HG02763 (cell line): Measurements from ENCODE around the gene SCAF4.

Experiments
- ATAC-seq: cut with Tn5 transposase; IDR thresholded peaks from one replicate; pipeline ENCODE4 v1.9.1; 2021; ENCODE audit warnings: mild to moderate bottlenecking, moderate library complexity; ENCODE audit not compliant: unreplicated experiment

SCAF4 gene

DNA sequence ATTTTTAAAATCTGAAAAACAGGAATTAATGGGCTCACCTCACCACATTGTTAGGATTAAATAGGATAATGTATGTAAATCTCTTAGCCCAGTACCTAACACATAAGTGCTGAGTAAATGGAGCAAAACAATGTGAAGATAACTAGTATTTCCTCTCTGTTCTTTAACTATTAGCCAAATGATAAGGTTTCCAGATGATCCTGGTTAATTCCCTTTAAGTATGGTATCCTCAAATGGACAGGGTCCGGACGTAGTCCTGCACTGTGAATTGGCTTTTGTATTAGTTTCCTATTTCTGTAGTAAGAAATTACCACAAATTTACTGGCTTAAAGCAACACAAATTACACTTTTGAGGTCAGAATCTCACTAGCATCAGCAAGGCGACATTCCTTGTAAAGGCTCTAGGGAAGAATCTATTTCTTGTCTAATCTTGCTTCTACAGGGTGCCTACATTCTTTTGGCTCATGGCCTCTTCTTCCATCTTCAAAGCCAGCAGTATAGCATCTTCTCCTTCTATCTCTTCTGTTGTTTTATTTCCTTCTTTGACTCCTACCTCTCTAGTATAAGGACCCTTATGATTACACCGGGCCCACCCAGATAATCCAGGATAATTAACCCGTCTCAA, 17.1 kb downstream of the SCAF4 start:
- no peak for ATAC-seq

DNA sequence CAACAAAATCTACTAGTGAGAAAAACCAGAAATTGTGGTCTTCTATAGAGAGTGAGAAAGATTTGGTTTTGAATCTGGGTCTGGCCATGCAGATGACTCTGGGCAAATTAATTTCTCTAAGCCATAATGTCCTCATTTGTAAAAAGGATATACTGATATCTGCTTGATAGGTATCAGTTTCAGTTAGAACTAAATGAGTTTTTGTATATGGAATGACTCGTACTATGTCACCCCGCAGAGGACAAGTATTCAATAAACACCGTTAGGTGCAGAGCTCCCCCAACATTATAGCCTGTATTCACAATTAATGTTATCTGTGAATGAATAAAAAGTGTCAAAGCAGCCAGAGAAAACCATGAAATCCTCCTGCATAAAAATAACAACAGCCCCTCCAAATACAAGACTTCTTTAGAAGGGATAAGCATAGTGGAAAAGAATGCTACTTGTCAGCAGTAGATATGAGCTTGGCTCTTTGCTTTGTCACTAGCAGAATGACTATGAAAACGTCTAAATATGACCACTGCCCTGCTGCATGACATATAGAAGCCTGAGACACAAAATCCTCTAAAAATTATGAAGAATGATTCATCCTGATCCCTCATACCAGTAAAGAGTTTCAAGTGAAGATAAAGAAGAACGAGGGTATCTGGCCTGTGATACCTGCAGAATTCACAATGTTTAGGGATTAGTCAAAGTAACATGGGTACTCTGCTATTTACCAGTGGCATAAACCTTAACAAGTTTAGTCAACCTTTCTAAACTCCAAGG, 17.8 kb downstream of the SCAF4 start:
- no peak for ATAC-seq

DNA sequence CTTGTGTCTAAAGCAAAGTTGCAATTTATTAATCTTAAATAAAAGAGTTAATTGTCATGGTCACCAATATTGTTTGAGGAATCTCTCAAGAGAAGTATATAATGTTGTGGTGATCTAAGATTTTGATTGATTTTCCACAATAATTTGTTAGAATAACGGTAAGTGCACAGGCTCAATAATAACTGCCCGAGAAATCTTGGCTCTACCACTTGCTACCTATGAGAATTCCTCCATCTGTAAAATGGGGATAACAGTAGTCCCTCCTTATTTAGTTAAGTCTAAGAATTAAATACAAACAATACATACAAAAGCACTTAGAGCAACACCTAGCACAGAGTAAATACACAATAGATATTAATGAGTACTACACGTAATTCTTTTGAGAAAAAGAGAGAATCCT, 18.8 kb downstream of the SCAF4 start:
- ATAC-seq = no peak

DNA sequence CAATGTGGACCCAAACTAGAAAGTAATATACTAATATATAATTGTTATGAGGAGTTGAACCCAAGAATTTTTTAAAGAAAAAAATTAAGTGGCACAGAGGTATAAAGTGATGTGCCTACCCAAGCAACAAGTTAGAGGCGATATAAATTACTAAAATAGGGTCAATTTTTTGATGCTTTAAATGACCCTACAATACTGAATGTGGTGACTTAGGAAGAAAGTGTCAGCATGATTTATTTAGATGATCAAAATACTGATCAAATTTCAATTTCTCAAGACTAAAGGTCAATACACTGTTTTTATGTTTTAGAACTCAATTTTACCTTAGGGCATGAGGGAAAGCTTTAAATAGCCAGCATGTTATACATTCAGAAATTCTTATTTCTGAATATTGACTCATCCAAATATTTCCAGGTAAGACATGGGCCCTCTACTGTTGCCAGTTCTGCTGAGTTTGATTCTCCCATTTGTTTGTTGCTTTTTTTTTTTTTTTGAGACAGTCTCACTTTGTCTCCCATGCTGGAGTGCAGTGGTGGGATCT, 20.1 kb downstream of the SCAF4 start:
- ATAC-seq = no peak

DNA sequence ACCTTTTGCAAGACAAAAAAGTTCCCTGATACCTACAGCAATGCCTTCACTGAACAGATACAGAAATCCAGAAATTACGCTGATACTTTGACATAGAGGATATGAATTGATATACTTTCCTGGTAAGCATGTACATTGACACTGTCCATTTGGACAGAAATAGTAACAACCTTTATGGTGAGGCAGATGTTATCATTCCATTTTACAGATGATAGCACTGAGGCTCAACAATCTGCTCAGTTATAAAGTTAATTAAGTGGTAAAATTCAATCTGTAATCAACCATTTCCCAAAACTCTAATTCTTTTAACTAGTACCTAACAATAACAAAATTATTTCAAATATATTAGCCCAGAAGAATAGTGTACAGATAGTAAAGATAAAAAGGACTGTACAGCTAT, 20.6 kb downstream of the SCAF4 start:
- no peak for ATAC-seq

DNA sequence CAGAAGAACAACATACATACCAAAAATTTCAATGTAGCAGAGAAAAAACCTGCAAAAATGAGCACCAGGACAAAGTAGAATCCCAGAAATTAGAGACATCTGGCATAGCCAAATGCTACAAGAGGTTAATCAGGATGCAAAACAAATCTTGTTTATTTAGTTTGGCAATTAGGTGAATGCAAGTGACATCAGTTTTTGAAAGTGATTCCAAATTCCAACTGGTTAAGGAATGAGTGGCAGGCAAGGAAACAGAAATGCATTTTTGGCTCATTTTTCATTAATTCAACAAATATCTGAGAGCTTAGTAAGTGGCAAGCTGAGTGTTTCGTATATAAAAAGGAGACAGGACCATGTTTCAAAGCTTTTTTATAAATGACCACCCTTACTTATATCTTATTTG, 21.3 kb downstream of the SCAF4 start:
- ATAC-seq = no peak

DNA sequence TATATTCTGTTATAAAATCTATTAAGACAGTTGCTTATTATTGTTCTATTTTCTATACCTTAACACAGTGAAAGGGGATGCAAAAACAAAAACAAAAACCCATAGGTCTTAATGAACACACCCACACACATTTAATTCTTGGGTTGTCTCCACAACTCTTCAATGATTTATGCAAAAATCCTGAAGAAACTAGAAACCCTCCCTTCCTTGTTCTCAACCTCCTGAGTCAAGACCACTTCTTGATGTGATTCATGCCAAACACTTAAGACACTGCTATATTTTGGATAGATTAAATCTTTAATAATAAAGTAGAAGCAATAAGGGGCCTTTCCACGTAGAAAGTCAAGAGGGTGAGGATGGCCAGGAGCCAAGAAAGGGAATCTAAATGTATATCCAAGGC, 23.4 kb downstream of the SCAF4 start:
- no peak for ATAC-seq

DNA sequence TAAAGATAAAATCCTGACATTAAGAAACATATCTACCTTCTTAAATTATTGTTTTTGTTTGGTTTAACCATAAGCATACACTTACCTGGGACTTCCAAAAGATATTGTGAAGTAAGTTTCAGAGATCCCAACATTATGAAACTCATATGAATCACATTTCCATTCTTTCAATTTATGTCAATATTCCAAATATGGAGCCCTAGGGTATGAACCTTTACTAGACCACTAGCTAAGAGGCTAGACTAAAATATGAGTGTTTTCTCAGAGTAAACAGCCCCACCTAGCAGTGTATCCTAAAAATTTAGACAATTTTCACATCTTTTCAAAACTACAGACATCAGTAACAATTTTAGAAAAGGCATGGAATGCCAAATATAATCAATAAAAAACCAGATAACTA, 24.4 kb downstream of the SCAF4 start:
- ATAC-seq = no peak

DNA sequence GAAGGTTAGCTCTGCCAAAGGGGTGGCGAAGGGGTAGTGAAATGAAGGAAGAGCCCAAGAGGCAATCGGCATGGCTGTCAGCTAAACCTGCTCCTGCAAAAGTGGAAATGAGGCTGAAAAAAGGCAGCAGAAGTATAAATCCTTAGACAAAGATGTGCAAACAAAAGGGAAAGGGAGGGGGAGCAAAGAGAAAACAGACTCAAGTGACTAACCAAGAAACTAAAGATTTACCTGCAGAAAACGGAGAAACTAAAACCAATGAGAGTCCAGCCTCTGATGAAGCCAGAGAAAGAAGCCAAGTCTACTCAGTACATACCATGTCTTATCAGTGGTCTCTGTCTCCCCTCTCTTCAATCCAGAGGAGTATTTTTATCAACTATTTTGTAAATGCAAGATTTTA, 25.4 kb downstream of the SCAF4 start:
- ATAC-seq = no peak

DNA sequence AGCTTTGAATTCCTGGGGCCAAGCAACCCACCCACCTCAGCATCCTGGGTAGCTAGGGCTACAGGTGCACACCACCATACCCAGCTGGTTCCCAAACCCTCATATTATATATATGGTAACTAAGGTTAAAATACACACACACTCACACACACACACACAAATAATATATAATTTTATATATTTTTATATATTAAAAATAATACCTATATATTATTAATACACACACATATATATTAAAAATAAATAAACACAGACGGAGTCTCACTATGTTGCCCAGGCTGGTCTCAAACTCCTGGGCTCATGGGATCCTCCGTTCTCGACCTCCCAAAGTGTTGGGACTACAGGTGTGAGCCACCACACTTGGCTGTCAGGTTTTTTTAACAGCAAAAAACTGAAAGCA, 31.9 kb downstream of the SCAF4 start:
- ATAC-seq = no peak

DNA sequence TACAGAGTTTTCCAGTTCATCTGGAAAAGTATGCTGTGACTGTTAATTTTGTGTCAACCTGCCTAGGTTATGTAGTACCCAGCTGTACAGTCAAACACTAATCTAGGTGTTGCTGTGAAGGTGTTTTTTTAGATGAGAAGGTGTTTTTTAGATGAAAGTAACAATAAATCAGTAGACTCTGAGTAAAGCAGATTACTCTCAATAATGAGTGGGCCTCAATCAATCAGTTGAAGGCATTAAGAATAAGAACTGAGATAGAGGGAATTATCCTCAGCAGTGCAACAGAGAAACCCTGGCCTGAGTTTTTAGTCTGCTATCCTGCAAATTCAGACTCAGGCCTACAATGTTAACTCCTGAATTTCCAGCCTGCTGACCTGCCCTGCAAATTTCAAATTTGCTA, 33.5 kb downstream of the SCAF4 start:
- no peak for ATAC-seq

DNA sequence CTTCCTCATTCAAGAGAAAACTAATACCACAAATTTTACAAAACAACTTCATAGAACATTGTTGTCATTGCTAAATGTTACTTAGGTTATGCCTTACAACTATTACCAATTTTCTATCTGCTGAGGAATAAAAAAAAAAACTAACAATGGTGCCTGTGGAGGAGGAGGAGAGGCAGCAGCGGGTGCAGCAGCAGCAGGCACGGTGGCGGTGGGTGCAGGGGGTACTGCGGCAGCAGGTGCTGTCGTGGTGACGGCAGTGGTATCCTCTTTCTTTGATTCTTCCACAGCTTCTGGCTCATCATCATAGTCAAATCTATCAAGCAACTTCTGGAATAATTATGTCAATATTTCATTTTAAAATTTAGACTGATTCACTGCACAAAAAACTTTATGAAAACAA, 35.5 kb downstream of the SCAF4 start:
- ATAC-seq = no peak

DNA sequence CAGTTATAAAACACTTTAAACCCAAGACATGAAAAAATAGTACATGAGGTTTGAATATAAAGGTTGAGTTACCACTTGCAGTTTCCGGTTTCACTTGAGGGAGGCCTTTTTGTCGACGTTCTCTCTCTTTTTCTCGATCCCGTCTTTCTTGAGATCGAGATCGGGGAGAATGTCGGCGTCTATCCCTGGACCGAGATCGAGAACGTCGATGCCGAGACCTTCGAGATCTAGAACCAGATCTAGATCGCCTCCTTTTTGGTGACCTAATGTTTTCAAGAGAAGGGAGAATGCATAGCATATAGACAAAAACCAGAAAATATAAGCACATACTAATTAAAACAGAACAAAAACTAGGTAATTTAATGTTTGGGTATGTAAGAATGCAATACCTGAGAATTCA, 38.7 kb downstream of the SCAF4 start:
- no peak for ATAC-seq

DNA sequence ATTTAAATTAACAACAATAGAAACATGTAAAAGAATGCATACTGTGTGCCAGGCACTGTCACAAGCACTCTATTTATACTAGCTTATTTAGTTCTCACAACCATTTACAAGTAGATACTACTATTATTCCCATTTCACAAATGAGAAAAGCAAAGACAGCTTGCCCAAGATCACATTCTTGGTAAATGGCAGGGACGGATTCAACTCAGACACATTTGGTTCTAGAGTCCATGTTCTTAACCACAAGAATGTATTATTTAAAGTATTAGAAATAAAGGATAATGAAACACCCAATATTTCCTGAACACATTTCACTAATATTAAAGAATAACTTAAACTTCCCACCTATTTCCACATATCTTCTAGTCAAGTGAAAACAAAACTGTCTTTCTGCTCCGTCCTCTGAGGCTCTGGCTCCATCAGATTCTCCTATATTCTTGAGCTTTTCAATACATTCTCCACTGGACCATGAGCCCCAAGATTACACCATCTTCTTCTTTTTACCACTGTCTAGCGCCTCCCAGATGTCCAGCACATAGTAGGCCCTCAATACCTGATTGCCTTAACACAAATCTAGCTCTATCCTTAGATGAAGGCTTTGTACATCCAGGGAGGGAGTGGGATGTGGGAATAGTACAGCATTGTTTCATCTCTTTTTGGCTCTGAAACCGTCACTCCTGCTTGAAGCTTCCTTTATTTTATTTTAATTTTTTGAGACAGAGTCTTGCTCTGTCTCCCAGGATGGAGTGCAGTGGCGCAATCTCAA, 43.1 kb downstream of the SCAF4 start:
- no peak for ATAC-seq

DNA sequence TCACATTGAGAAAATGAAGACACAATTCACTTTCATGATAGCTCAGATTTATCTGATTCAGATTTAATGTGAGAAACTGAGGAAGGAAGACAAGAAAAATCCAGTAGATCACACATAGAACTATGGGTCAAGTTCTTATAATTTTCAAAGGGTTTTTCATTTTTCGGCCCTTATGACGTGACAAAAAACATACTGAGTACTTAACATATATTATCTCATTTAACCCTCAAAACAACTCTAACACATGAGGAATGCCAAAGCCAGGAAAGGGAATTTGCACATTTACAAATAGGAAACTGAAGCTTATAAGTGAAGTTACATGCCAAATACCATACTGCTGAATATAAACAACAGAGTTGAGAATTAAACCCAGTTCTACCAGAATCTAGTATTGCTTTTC, 44.8 kb downstream of the SCAF4 start:
- no peak for ATAC-seq

DNA sequence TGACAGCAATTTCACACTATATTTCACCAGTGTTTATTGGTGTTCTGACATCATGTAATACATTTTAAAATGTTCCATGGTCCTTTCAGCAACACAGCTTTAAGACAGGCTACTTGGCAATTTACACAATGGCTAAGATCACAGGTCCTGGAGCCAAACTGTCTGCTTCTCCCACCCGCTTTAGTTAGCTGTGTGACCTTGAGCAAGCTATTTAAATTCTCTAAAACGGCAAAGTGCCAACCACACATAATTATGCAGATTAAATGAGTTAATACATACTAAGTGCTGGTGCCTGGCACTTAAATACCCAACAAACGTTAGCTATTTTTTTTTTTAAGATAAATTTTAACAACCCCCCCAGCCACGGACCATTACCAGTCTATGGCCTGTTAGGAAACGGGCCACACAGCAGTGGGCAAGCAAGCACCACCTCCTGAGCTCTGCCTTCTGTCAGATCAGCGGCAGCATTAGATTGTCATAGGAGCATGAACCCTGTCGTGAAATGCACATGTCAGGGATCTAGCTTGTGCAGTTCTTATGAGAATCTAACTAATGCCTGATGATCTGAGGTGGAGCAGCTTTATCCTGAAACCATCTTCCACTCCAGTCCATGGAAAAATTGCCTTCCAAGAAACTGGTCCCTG, 45.5 kb downstream of the SCAF4 start:
- no peak for ATAC-seq

DNA sequence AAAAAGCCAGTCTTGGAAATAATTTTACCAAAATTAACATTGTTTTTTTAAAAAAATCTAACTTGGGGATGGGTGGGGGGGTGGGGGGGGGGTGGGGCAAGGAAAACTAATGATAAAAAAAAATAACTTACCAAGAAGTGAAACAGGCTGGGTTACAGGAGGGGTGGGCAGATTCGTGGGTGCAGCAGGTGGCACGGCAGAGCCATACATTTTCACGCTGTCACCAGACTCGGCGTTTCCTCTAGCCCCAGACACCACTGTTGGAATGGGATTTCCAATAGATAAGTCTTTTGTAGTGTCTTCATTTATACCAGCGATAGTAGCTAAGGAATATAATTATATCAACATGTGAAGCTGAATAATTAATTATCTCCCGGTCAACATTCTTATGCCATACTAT, 47.0 kb downstream of the SCAF4 start:
- ATAC-seq = no peak

DNA sequence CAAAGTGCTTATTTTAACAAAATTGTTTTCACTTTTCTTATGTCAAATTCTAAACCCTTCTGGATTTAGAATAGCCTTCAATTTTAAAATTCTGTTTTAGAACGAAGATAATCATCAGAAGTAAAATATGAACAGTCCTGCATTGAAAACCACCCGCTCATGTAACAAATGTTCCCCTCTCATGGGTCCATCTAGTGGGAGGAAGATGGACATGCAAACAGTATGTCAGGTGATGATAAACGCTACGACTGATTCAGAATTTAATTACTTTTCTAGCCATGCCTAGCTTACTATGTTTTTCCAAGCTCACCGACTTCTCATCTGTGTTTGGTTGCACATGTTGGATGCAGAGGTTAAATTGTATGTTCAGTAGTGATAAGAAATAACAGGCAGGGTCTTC, 48.9 kb downstream of the SCAF4 start:
- no peak for ATAC-seq

DNA sequence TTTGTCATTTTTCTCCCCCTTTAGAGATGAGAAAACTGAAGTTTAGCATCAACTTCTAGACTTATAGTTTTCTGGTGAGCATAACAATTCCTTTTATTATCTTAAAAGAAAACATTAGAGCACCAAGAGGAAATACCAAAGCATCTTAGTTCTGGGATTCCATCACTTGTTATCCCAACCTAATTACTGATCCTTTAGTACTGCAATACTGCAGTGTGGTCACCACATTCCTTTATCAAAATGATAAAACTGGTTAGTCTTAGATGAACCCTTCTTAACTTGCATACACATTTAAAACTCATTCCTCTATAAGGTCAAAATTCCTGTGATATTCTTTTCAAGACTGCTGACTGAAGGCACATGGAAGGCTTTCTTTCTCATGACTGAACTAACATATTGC, 49.3 kb downstream of the SCAF4 start:
- ATAC-seq = no peak

DNA sequence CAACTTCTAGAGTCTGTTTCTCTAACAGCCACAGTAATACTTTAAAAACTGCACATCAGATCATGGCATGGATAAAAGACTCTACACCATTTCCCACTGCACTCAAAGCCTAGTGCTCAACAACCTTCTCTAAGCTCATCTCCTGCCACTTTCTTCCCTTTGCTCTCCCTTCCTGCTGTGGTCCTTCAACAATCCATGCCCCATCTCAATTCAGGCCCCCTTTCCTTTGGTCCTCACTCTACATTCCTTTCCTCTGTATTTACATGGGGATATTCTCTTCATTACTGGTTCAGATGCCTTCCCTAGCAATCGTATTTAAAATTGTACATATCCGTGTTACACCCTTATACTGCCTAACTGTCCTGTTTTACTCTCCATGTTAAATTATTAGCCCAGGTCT, 53.4 kb downstream of the SCAF4 start:
- ATAC-seq = no peak

DNA sequence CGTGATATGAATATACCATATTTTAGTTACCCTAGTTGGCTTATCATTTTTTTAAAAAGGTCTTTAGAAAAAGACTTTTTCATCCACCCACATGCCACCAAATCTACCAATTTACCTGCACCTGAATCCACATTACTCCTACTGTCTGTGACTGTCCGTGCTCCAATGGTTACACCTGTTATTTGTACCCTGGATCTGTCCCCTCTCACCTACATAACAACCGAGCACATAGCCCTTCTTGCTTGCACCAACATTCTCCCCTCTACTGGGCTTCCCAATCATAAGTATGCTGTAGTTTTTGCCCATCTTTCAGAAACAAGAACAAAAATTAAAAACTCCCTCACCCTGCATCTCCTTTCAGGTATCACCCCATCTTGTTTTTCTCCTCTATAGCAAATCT, 54.9 kb downstream of the SCAF4 start:
- no peak for ATAC-seq
